Breast epithelium (tissue), 4 donors: ENCODE measurements around the gene PIP5K1B. TPM values are rescaled to one million over a fixed set of nuclear protein-coding genes. Genes with fewer than 3 reads are reported as not detected.
"Not testable (repeated sequence)": the region's sequence is repeated elsewhere in the genome, so short reads cannot be mapped to it uniquely, and the experiment has no call there.

Experiments used
- DNase-seq, 2 donors: peaks; one replicate each; pipeline ENCODE4 v3.0.0-alpha.2; 2019; ENCODE audit warnings: low spot score in 2 of 2
- H3K27ac ChIP-seq, 2 donors: fragments of 200-600 bp; sonication (generic) in 1 of 2; one replicate each; pipeline ENCODE4 v1.5.1; 2016 to 2019; ENCODE audit warnings: mild to moderate bottlenecking in 1 of 2
- H3K27me3 ChIP-seq, 2 donors: fragments of 200-600 bp; sonication (generic) in 1 of 2; one replicate each; pipeline versions ENCODE4 v1.5.1 to v1.6.0; 2017 to 2019; ENCODE audit warnings: control low read depth in 1 of 2, mild to moderate bottlenecking in 1 of 2
- H3K36me3 ChIP-seq: fragments of 200-600 bp; one replicate; pipeline ENCODE4 v1.5.1; 2019
- H3K4me1 ChIP-seq, 2 donors: fragments of 200-600 bp; sonication (generic); one replicate each; pipeline ENCODE4 v1.5.1; 2016 to 2019; ENCODE audit warnings: control low read depth in 1 of 2
- H3K4me3 ChIP-seq, 3 donors: fragments of 200-600 bp; sonication (generic); 1 replicate in 2 of 3; 2 replicates in 1 of 3; pipeline ENCODE4 v1.5.1; 2016 to 2019; ENCODE audit warnings: mild to moderate bottlenecking in 3 of 3, moderate library complexity in 2 of 3
- H3K9me3 ChIP-seq, 2 donors: fragments of 200-600 bp; sonication (generic) in 1 of 2; one replicate each; pipeline ENCODE4 v1.5.1; 2016 to 2019; ENCODE audit warnings: control low read depth in 1 of 2
- CTCF ChIP-seq, 3 donors: fragments of 450-650 bp; IDR thresholded peaks; one replicate each; pipeline ENCODE4 v1.5.1; 2016 to 2017; ENCODE audit warnings: antibody characterized with exemption in 3 of 3, mild to moderate bottlenecking in 3 of 3, moderate library complexity in 3 of 3
- POLR2A ChIP-seq: fragments of 450-650 bp; IDR thresholded peaks from one replicate; pipeline ENCODE4 v1.6.1; 2016; ENCODE audit warnings: antibody characterized with exemption, mild to moderate bottlenecking, moderate library complexity
- POLR2AphosphoS5 ChIP-seq, 3 donors: sonication (generic); formaldehyde crosslinking; IDR thresholded peaks; one replicate each; pipeline ENCODE4 v1.6.1; 2017; ENCODE audit warnings: antibody characterized with exemption in 3 of 3
- intact Hi-C: fragments of 100-400 bp; cut with DNase I; formaldehyde crosslinking; loops from one replicate; pipeline ENCODE4 v1.15.1; 2023; ENCODE audit warnings: low total_unique reads
- total RNA-seq, 3 donors: library from RNA; depleted of rRNA; stranded (reverse); fragments of >200 nt; gene quantifications; one replicate each; pipeline ENCODE4 v1.1.0, GENCODE V29; 2016

The PIP5K1B gene
- total RNA-seq, 3 donors from 2014 or later, result 0.80 to 11.1 (median 9.8) TPM

GRCh38 chr9:68980341-68980914 is 275.4 kb downstream of the PIP5K1B start:
- H3K9me3 ChIP-seq, result no peaks in the 10 kb centered on the region
- no peaks in the 10 kb centered on the region for H3K27me3 ChIP-seq
- no peaks in the 10 kb centered on the region for H3K36me3 ChIP-seq
- H3K27ac ChIP-seq, result no peak overlapping the region
- intact Hi-C loops, result no loop called here
- H3K4me1 ChIP-seq, result no peaks in the 10 kb centered on the region
- TF ChIP-seq POLR2A, result no peak
- no peak for TF ChIP-seq POLR2AphosphoS5 (IDR thresholded peaks at IDR 0.05)
- no peak for TF ChIP-seq CTCF (IDR thresholded peaks at IDR 0.05)
- H3K4me3 ChIP-seq, result no peak overlapping the region
- no peak for DNase-seq

- H3K4me3 ChIP-seq, result no peak overlapping the region
- H3K27ac ChIP-seq, result no peak overlapping the region
- intact Hi-C loops, result no loop called here
- no peaks in the 10 kb centered on the region for H3K36me3 ChIP-seq
- TF ChIP-seq CTCF (IDR thresholded peaks at IDR 0.05) (no peak), POLR2AphosphoS5 (IDR thresholded peaks at IDR 0.05) (no peak), POLR2A (no peak)
- no peaks in the 10 kb centered on the region for H3K9me3 ChIP-seq
- no peak for DNase-seq
- H3K27me3 ChIP-seq, result no peaks in the 10 kb centered on the region
- no peaks in the 10 kb centered on the region for H3K4me1 ChIP-seq
These were observed 276.7 kb downstream of the PIP5K1B start for GRCh38 chr9:68981789-68982188.

- H3K4me3 ChIP-seq, result no peak overlapping the region
- intact Hi-C loops, result no loop called here
- no peaks in the 10 kb centered on the region for H3K27me3 ChIP-seq
- no peak for DNase-seq
- TF ChIP-seq POLR2AphosphoS5 (IDR thresholded peaks at IDR 0.05) (no peak), CTCF (IDR thresholded peaks at IDR 0.05) (no peak), POLR2A (no peak)
- no peak overlapping the region for H3K27ac ChIP-seq
- no peaks in the 10 kb centered on the region for H3K4me1 ChIP-seq
- no peaks in the 10 kb centered on the region for H3K9me3 ChIP-seq
- no peaks in the 10 kb centered on the region for H3K36me3 ChIP-seq
These were observed 278.0 kb downstream of the PIP5K1B start for GRCh38 chr9:68983008-68983411.

GRCh38 chr9:68983522-68984424 is 278.7 kb downstream of the PIP5K1B start:
- H3K4me1 ChIP-seq, result no peaks in the 10 kb centered on the region
- H3K27ac ChIP-seq, result no peak overlapping the region

GRCh38 chr9:68986949-68987348 is 281.9 kb downstream of the PIP5K1B start:
- H3K36me3 ChIP-seq, intact Hi-C loops: not testable (repeated sequence)

More at GRCh38 chr9:68983522-68984424, 278.7 kb downstream of the PIP5K1B start:
- TF ChIP-seq POLR2AphosphoS5 (IDR thresholded peaks at IDR 0.05) (no peak), POLR2A (no peak), CTCF (IDR thresholded peaks at IDR 0.05) (no peak)
- no peak overlapping the region for H3K4me3 ChIP-seq
- no peaks in the 10 kb centered on the region for H3K9me3 ChIP-seq
- no peaks in the 10 kb centered on the region for H3K36me3 ChIP-seq
- no peak for DNase-seq
- no peaks in the 10 kb centered on the region for H3K27me3 ChIP-seq
- intact Hi-C loops, result no loop called here

More at GRCh38 chr9:68986949-68987348, 281.9 kb downstream of the PIP5K1B start:
- DNase-seq, H3K9me3 ChIP-seq, H3K4me1 ChIP-seq, H3K4me3 ChIP-seq, H3K27me3 ChIP-seq, H3K27ac ChIP-seq: not testable (repeated sequence)
